ENCODE data around the gene TWNK.

The TWNK gene

DNA sequence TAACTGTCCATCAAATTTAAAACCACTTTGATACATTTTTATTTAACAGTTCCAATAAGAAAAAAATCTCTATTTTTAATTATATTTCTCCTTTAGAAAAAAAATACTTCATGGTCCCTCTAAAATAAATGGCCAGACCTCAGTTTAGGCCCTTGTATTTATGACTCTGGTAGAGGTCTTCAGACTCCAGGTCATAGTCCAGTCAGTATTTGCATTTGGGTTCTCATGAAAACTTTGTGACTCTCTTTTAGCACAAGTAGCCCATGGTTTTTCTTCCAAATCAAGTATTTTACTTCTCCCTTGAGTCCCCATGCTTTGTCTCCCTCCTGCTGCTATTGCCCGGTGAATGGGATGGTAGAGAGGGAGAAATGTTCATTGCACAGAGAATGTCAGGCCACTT is 23.5 kb upstream of the TWNK start:
- no peak overlapping the region for H3K4me3 ChIP-seq (ENCODE audit: insufficient read depth in 1 of 2, low read depth in 1 of 2, low read length in 2 of 2)
- peaks cover 4% of the 10 kb centered on the region for H3K79me1 ChIP-seq (replicated peaks; ENCODE audit: low read length, poor library complexity, severe bottlenecking)
- H2AK5ac ChIP-seq (ENCODE audit: low read length, severe bottlenecking) = no peak overlapping the region
- H3K14ac ChIP-seq (ENCODE audit: low read length in 2 of 2) = no peak overlapping the region
- H3K18ac ChIP-seq (ENCODE audit: low read depth in 1 of 2, low read length in 2 of 2) = no peak overlapping the region
- no peak overlapping the region for H3K4me2 ChIP-seq (ENCODE audit: low read length, poor library complexity, severe bottlenecking)
- peaks cover 15 to 77% of the 10 kb centered on the region in 2 experiments for H3K36me3 ChIP-seq (ENCODE audit: control insufficient read depth in 1 of 2, insufficient read depth in 2 of 2, low read depth in 1 of 2, low read length in 2 of 2)
- H3K27me3 ChIP-seq (ENCODE audit: control insufficient read depth in 1 of 2, insufficient read depth in 1 of 2, low read length in 2 of 2) = no peaks in the 10 kb centered on the region
- H3K4me1 ChIP-seq (ENCODE audit: control insufficient read depth, insufficient read depth, low read depth, low read length) = peaks cover 2% of the 10 kb centered on the region
- no peak overlapping the region for H4K8ac ChIP-seq (ENCODE audit: low read length)
- no peaks in the 10 kb centered on the region for H3K9me3 ChIP-seq (ENCODE audit: control insufficient read depth, low read length)
- no peak overlapping the region for H4K91ac ChIP-seq (ENCODE audit: low read length)
- H3K4ac ChIP-seq (ENCODE audit: low read depth in 1 of 2, low read length in 2 of 2) = no peak overlapping the region
- no peak overlapping the region for H2AFZ ChIP-seq (ENCODE audit: low read depth, low read length)
- no peak for DNase-seq
- no peak overlapping the region for H2BK15ac ChIP-seq (ENCODE audit: low read depth, poor library complexity, severe bottlenecking)
- H2BK120ac ChIP-seq (ENCODE audit: low read depth, low read length) = no peak overlapping the region
- no peak overlapping the region for H2BK12ac ChIP-seq (ENCODE audit: low read length in 2 of 2)
- no peak overlapping the region for H3K9ac ChIP-seq (ENCODE audit: low read length)
- no peak overlapping the region for H2BK5ac ChIP-seq (ENCODE audit: low read depth, low read length, poor library complexity, severe bottlenecking)
- H3K27ac ChIP-seq (ENCODE audit: low read length, poor library complexity, severe bottlenecking) = no peak overlapping the region
- 100% methylated on average over 1 of the region's 1 CpG for WGBS
- no peak overlapping the region for H3K23ac ChIP-seq (ENCODE audit: low read length in 2 of 2)

DNA sequence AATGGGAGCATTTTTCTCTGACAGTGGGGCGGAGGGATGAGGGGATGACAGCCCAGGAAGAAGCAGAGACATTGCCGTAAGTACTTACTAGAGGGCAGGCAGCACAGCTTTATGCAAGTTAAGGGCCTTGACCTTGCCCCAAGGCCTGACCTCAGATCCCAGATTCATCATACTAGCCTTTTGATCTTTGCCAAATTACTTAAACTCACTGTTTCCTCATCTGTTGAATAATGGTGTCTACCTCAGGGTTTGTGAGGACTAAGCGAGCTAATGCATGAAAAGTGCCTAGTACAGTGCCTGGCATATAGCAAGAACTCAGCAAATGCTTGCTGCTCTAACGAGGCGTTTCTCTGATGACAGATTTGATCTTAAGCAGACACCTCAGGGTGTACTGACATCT is 21.5 kb upstream of the TWNK start:
- Histone ChIP-seq H3K4me3 (ENCODE audit: insufficient read depth in 1 of 2, low read depth in 1 of 2, low read length in 2 of 2) (no peak overlapping the region), H2AFZ (ENCODE audit: low read depth, low read length) (no peak overlapping the region), H2BK120ac (ENCODE audit: low read depth, low read length) (no peak overlapping the region), H3K18ac (ENCODE audit: low read depth in 1 of 2, low read length in 2 of 2) (no peak overlapping the region), H3K4ac (ENCODE audit: low read depth in 1 of 2, low read length in 2 of 2) (no peak overlapping the region), H3K27me3 (ENCODE audit: control insufficient read depth in 1 of 2, insufficient read depth in 1 of 2, low read length in 2 of 2) (no peaks in the 10 kb centered on the region), H4K8ac (ENCODE audit: low read length) (no peak overlapping the region), H2BK5ac (ENCODE audit: low read depth, low read length, poor library complexity, severe bottlenecking) (no peak overlapping the region), H3K23ac (ENCODE audit: low read length in 2 of 2) (peak overlapping the region in 1 of 2 experiments; percentile 42), H3K27ac (ENCODE audit: low read length, poor library complexity, severe bottlenecking) (no peak overlapping the region), H3K36me3 (ENCODE audit: control insufficient read depth in 1 of 2, insufficient read depth in 2 of 2, low read depth in 1 of 2, low read length in 2 of 2) (peaks cover 14 to 60% of the 10 kb centered on the region in 2 experiments), H2BK12ac (ENCODE audit: low read length in 2 of 2) (no peak overlapping the region), H3K4me2 (ENCODE audit: low read length, poor library complexity, severe bottlenecking) (no peak overlapping the region), H3K9ac (ENCODE audit: low read length) (no peak overlapping the region), H3K4me1 (ENCODE audit: control insufficient read depth, insufficient read depth, low read depth, low read length) (peaks cover 20% of the 10 kb centered on the region), H4K91ac (ENCODE audit: low read length) (no peak overlapping the region), H3K9me3 (ENCODE audit: control insufficient read depth, low read length) (no peaks in the 10 kb centered on the region), H3K14ac (ENCODE audit: low read length in 2 of 2) (no peak overlapping the region), H2AK5ac (ENCODE audit: low read length, severe bottlenecking) (no peak overlapping the region), H2BK15ac (ENCODE audit: low read depth, poor library complexity, severe bottlenecking) (no peak overlapping the region), H3K79me1 (replicated peaks; ENCODE audit: low read length, poor library complexity, severe bottlenecking) (peaks cover 2% of the 10 kb centered on the region)
- DNase-seq = no peak
- WGBS = 61% methylated on average over 3 of the region's 5 CpGs

DNA sequence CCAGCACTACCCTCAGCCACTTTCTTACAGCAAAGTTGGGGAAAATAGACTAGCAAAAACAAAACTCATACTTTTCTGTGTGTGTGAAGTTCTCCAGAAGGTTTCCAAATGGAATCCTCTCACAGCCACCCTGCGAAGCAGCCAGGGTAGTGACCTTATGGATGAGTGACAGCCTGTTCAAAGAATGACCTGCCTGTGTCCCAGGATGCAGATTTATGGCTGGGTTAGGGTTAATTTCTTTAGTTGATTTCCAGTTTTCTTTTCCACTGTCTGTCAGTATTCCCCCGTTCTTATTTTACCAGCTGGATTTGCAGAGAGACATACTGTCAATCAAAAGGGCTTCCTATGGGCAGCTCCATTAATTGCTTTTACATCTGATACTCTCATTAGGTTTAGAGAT is 20.5 kb upstream of the TWNK start:
- peaks cover 30% of the 10 kb centered on the region for H3K4me1 ChIP-seq (ENCODE audit: control insufficient read depth, insufficient read depth, low read depth, low read length)
- H4K8ac ChIP-seq (ENCODE audit: low read length) = no peak overlapping the region
- H3K79me1 ChIP-seq (replicated peaks; ENCODE audit: low read length, poor library complexity, severe bottlenecking) = peaks cover 2% of the 10 kb centered on the region
- no peak overlapping the region for H3K18ac ChIP-seq (ENCODE audit: low read depth in 1 of 2, low read length in 2 of 2)
- no peak overlapping the region for H3K23ac ChIP-seq (ENCODE audit: low read length in 2 of 2)
- H3K4me3 ChIP-seq (ENCODE audit: insufficient read depth in 1 of 2, low read depth in 1 of 2, low read length in 2 of 2) = no peak overlapping the region
- H2BK5ac ChIP-seq (ENCODE audit: low read depth, low read length, poor library complexity, severe bottlenecking) = no peak overlapping the region
- no peaks in the 10 kb centered on the region for H3K27me3 ChIP-seq (ENCODE audit: control insufficient read depth in 1 of 2, insufficient read depth in 1 of 2, low read length in 2 of 2)
- H4K91ac ChIP-seq (ENCODE audit: low read length) = no peak overlapping the region
- H3K4ac ChIP-seq (ENCODE audit: low read depth in 1 of 2, low read length in 2 of 2) = no peak overlapping the region
- H3K14ac ChIP-seq (ENCODE audit: low read length in 2 of 2) = no peak overlapping the region
- H2AK5ac ChIP-seq (ENCODE audit: low read length, severe bottlenecking) = no peak overlapping the region
- peaks cover 14 to 52% of the 10 kb centered on the region in 2 experiments for H3K36me3 ChIP-seq (ENCODE audit: control insufficient read depth in 1 of 2, insufficient read depth in 2 of 2, low read depth in 1 of 2, low read length in 2 of 2)
- no peak overlapping the region for H3K27ac ChIP-seq (ENCODE audit: low read length, poor library complexity, severe bottlenecking)
- no peak overlapping the region for H2AFZ ChIP-seq (ENCODE audit: low read depth, low read length)
- 100% methylated on average over 1 of the region's 2 CpGs for WGBS
- no peak overlapping the region for H2BK15ac ChIP-seq (ENCODE audit: low read depth, poor library complexity, severe bottlenecking)
- no peak overlapping the region for H2BK120ac ChIP-seq (ENCODE audit: low read depth, low read length)
- DNase-seq = no peak
- H3K4me2 ChIP-seq (ENCODE audit: low read length, poor library complexity, severe bottlenecking) = no peak overlapping the region
- no peak overlapping the region for H3K9ac ChIP-seq (ENCODE audit: low read length)
- no peak overlapping the region for H2BK12ac ChIP-seq (ENCODE audit: low read length in 2 of 2)
- no peaks in the 10 kb centered on the region for H3K9me3 ChIP-seq (ENCODE audit: control insufficient read depth, low read length)

- no peak overlapping the region for H3K23ac ChIP-seq (ENCODE audit: low read length in 2 of 2)
- no peak overlapping the region for H2AK5ac ChIP-seq (ENCODE audit: low read length, severe bottlenecking)
- no peak overlapping the region for H3K14ac ChIP-seq (ENCODE audit: low read length in 2 of 2)
- no peaks in the 10 kb centered on the region for H3K27me3 ChIP-seq (ENCODE audit: control insufficient read depth in 1 of 2, insufficient read depth in 1 of 2, low read length in 2 of 2)
- H2BK120ac ChIP-seq (ENCODE audit: low read depth, low read length) = no peak overlapping the region
- no peak overlapping the region for H2BK12ac ChIP-seq (ENCODE audit: low read length in 2 of 2)
- H3K9ac ChIP-seq (ENCODE audit: low read length) = no peak overlapping the region
- no peaks in the 10 kb centered on the region for H3K9me3 ChIP-seq (ENCODE audit: control insufficient read depth, low read length)
- no peak overlapping the region for H4K91ac ChIP-seq (ENCODE audit: low read length)
- peaks cover 14 to 48% of the 10 kb centered on the region in 2 experiments for H3K36me3 ChIP-seq (ENCODE audit: control insufficient read depth in 1 of 2, insufficient read depth in 2 of 2, low read depth in 1 of 2, low read length in 2 of 2)
- H3K4ac ChIP-seq (ENCODE audit: low read depth in 1 of 2, low read length in 2 of 2) = no peak overlapping the region
- WGBS = 82% methylated on average over 2 of the region's 2 CpGs
- H2BK5ac ChIP-seq (ENCODE audit: low read depth, low read length, poor library complexity, severe bottlenecking) = no peak overlapping the region
- H4K8ac ChIP-seq (ENCODE audit: low read length) = no peak overlapping the region
- no peak overlapping the region for H2BK15ac ChIP-seq (ENCODE audit: low read depth, poor library complexity, severe bottlenecking)
- H3K4me2 ChIP-seq (ENCODE audit: low read length, poor library complexity, severe bottlenecking) = no peak overlapping the region
- no peak for DNase-seq
- H3K4me3 ChIP-seq (ENCODE audit: insufficient read depth in 1 of 2, low read depth in 1 of 2, low read length in 2 of 2) = no peak overlapping the region
- H2AFZ ChIP-seq (ENCODE audit: low read depth, low read length) = no peak overlapping the region
- no peak overlapping the region for H3K27ac ChIP-seq (ENCODE audit: low read length, poor library complexity, severe bottlenecking)
- peaks cover 2% of the 10 kb centered on the region for H3K79me1 ChIP-seq (replicated peaks; ENCODE audit: low read length, poor library complexity, severe bottlenecking)
- H3K4me1 ChIP-seq (ENCODE audit: control insufficient read depth, insufficient read depth, low read depth, low read length) = peaks cover 34% of the 10 kb centered on the region
- no peak overlapping the region for H3K18ac ChIP-seq (ENCODE audit: low read depth in 1 of 2, low read length in 2 of 2)
These were observed 20.0 kb upstream of the TWNK start for GRCh38 chr10:100967332-100967731.

All from mesenchymal stem cell (in vitro differentiated cells and primary cell).